ENCODE measurements around the gene PHC2. TPM values are rescaled to one million over a fixed set of nuclear protein-coding genes. Genes with fewer than 3 reads are reported as not detected.

PHC2 gene
- total RNA-seq, 2 experiments from 2014 or later = 37.7 to 39.5 TPM

DNA sequence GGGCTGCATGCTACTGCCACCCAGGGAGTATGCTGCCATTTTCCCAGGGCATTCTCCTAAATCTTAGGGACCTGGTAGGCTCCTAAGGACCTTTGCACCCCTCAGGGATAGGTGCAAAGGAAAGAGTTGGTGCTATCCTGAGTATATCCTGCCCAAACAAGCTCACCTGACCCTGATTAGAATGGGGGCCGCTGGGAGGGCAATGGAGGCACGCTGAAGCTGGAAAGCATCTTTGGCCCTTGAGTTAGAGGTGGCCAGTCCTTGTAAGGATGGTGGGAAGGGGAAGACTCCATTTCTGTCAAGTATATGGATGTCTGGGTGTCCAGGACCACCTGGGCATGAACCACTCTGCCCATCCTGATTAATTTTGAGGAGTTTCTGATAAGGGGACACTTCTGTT is 61.1 kb downstream of the PHC2 start:
- ChIA-PET CTCF (no interaction called here), POLR2A (no interaction called here)
- Histone ChIP-seq H3K36me3 (ENCODE audit: insufficient read depth, low read length) (no peaks in the 10 kb centered on the region), H3K27me3 (ENCODE audit: control insufficient read depth in 1 of 2, insufficient read depth in 2 of 2, low read length in 2 of 2) (peaks cover 0 to 4% of the 10 kb centered on the region in 2 experiments), H3K27ac (ENCODE audit: low read depth in 1 of 2, low read length in 2 of 2) (no peak overlapping the region), H3K4me1 (ENCODE audit: insufficient read depth, low read length) (peaks cover 9% of the 10 kb centered on the region), H3K9me3 (ENCODE audit: control insufficient read depth in 1 of 2, insufficient read depth in 1 of 2, low read length in 2 of 2) (no peaks in the 10 kb centered on the region), H3K4me3 (ENCODE audit: low read length) (no peak overlapping the region)
- no peak overlapping the region for H3K27ac Mint-ChIP-seq
- ATAC-seq (ENCODE audit: poor library complexity) (no peak), DNase-seq (no peak)
- H3K36me3 Mint-ChIP-seq (ENCODE audit: low read depth) = no peaks in the 10 kb centered on the region
- H3K27me3 Mint-ChIP-seq = no peaks in the 10 kb centered on the region
- TF ChIP-seq, protein P1, sequence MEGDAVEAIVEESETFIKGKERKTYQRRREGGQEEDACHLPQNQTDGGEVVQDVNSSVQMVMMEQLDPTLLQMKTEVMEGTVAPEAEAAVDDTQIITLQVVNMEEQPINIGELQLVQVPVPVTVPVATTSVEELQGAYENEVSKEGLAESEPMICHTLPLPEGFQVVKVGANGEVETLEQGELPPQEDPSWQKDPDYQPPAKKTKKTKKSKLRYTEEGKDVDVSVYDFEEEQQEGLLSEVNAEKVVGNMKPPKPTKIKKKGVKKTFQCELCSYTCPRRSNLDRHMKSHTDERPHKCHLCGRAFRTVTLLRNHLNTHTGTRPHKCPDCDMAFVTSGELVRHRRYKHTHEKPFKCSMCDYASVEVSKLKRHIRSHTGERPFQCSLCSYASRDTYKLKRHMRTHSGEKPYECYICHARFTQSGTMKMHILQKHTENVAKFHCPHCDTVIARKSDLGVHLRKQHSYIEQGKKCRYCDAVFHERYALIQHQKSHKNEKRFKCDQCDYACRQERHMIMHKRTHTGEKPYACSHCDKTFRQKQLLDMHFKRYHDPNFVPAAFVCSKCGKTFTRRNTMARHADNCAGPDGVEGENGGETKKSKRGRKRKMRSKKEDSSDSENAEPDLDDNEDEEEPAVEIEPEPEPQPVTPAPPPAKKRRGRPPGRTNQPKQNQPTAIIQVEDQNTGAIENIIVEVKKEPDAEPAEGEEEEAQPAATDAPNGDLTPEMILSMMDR (IDR thresholded peaks at IDR 0.05) = no peak
- H3K4me1 Mint-ChIP-seq (ENCODE audit: low read depth) = no peaks in the 10 kb centered on the region
- H3K4me3 Mint-ChIP-seq = no peak overlapping the region
- H3K9me3 Mint-ChIP-seq = no peaks in the 10 kb centered on the region
- intact Hi-C loops (cut with DNase I, micrococcal nuclease) = loop anchor here (5.0 to 10.0 kb wide), 4 partner anchors 103 to 437 kb away; partner anchors contain the start of gene ZSCAN20 (in 1 of the 2)

DNA sequence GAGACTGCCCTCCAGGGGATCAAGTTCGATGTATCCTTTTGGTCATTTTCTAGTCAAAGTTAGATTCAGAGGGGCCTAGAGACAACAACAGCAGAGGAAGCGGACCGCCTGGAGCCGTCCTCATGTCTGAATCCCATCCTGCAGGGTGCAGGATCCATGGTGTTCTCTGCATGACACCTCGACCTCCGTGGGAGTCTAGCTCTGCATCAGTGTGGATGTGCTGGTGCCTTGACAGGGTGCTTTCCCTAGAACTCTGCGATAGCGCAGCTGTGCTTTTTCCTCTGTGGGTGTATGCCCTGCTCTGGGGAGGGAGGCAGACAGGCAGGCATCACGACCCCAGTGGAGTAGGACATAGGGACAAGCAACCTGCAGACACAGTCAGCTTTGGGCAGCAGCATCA is 61.8 kb downstream of the PHC2 start:
- Histone ChIP-seq H3K27ac (ENCODE audit: low read depth in 1 of 2, low read length in 2 of 2) (no peak overlapping the region), H3K9me3 (ENCODE audit: control insufficient read depth in 1 of 2, insufficient read depth in 1 of 2, low read length in 2 of 2) (no peaks in the 10 kb centered on the region), H3K27me3 (ENCODE audit: control insufficient read depth in 1 of 2, insufficient read depth in 2 of 2, low read length in 2 of 2) (peaks cover 0 to 4% of the 10 kb centered on the region in 2 experiments), H3K36me3 (ENCODE audit: insufficient read depth, low read length) (no peaks in the 10 kb centered on the region), H3K4me1 (ENCODE audit: insufficient read depth, low read length) (peaks cover 9% of the 10 kb centered on the region), H3K4me3 (ENCODE audit: low read length) (no peak overlapping the region)
- POLR2A ChIA-PET = no interaction called here
- CTCF ChIA-PET = no interaction called here
- Mint-ChIP-seq H3K27ac (no peak overlapping the region), H3K36me3 (ENCODE audit: low read depth) (no peaks in the 10 kb centered on the region), H3K27me3 (no peaks in the 10 kb centered on the region), H3K4me1 (ENCODE audit: low read depth) (no peaks in the 10 kb centered on the region), H3K4me3 (no peak overlapping the region), H3K9me3 (no peaks in the 10 kb centered on the region)
- no peak for DNase-seq
- TF ChIP-seq, protein P1 (IDR thresholded peaks at IDR 0.05) = no peak
- intact Hi-C loops (cut with DNase I, micrococcal nuclease) = loop anchor here (5.0 to 10.0 kb wide), 4 partner anchors 103 to 437 kb away; partner anchors contain the start of gene ZSCAN20 (in 1 of the 2)
- no peak for ATAC-seq (ENCODE audit: poor library complexity)

DNA sequence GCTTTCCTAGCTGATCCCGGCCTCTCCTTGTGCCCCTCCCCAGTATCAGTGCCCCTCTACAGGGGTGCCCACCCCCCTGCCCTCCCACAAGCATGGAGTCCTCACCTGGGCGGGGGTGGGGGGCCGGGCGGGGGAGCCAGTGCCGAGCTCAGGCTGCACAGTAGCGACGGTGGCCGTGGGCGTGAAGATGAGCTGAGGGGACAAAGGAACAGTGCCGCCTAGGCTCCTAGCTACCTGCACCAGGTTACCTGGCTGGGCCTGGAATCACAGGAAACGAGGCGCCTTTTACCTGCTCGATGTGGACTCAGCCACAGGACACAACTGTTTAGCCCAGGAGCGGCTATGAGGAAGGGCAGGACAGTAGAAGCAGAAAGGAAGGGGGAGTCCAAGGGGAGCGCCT is 62.5 kb downstream of the PHC2 start:
- POLR2A ChIA-PET = no interaction called here
- TF ChIP-seq, protein P1 (IDR thresholded peaks at IDR 0.05) = no peak

More for the DNA sequence above, 62.5 kb downstream of the PHC2 start:
- no peaks in the 10 kb centered on the region for H3K36me3 Mint-ChIP-seq (ENCODE audit: low read depth)
- Histone ChIP-seq H3K4me1 (ENCODE audit: insufficient read depth, low read length) (peaks cover 9% of the 10 kb centered on the region), H3K4me3 (ENCODE audit: low read length) (no peak overlapping the region), H3K36me3 (ENCODE audit: insufficient read depth, low read length) (no peaks in the 10 kb centered on the region), H3K27me3 (ENCODE audit: control insufficient read depth in 1 of 2, insufficient read depth in 2 of 2, low read length in 2 of 2) (peaks cover 0 to 4% of the 10 kb centered on the region in 2 experiments), H3K27ac (ENCODE audit: low read depth in 1 of 2, low read length in 2 of 2) (no peak overlapping the region), H3K9me3 (ENCODE audit: control insufficient read depth in 1 of 2, insufficient read depth in 1 of 2, low read length in 2 of 2) (no peaks in the 10 kb centered on the region)
- no peak overlapping the region for H3K27ac Mint-ChIP-seq
- no peaks in the 10 kb centered on the region for H3K27me3 Mint-ChIP-seq
- no peaks in the 10 kb centered on the region for H3K9me3 Mint-ChIP-seq
- no peak for DNase-seq
- CTCF ChIA-PET = interaction anchor here (2.9 kb wide), 1 partner anchor 73 kb away, joined by 15 read pairs; no protein-coding TSS in a partner anchor
- no peak for ATAC-seq (ENCODE audit: poor library complexity)
- H3K4me3 Mint-ChIP-seq = no peak overlapping the region
- intact Hi-C loops (cut with DNase I, micrococcal nuclease) = loop anchor here (5.0 to 10.0 kb wide), 4 partner anchors 104 to 436 kb away; partner anchors contain the start of gene ZSCAN20 (in 1 of the 2)
- H3K4me1 Mint-ChIP-seq (ENCODE audit: low read depth) = no peaks in the 10 kb centered on the region

All from CD4-positive, alpha-beta T cell (primary cell).